Neural cell (in vitro differentiated cells): ENCODE measurements around the gene C1orf115. TPM values are rescaled to one million over a fixed set of nuclear protein-coding genes. Genes with fewer than 3 reads are reported as not detected.

Experiments
- H2AFZ ChIP-seq: fragments of 200-600, 300-800 bp; sonication (generic), shearing (Covaris generic); 2 replicates; pipeline ENCODE4 v1.6.0; 2014; ENCODE audit warnings: low read depth, mild to moderate bottlenecking, antibody characterized with exemption, low read length, moderate library complexity
- H3F3A ChIP-seq: fragments of 200-600 bp; shearing (Covaris generic); 2 replicates; pipeline ENCODE4 v1.6.1; 2016; ENCODE audit warnings: mild to moderate bottlenecking, moderate library complexity, mixed read lengths, antibody characterized with exemption, low read length; ENCODE audit not compliant: insufficient read depth, poor library complexity, severe bottlenecking
- H3K27ac ChIP-seq: fragments of 200-600, 300-800 bp; sonication (generic), shearing (Covaris generic); 2 replicates; pipeline ENCODE4 v1.5.1; 2014; ENCODE audit warnings: mild to moderate bottlenecking, low read length, moderate library complexity
- H3K27me3 ChIP-seq: fragments of 300-800, 200-600 bp; sonication (generic), shearing (Covaris generic); 2 replicates; pipeline ENCODE4 v1.6.0; 2014; ENCODE audit warnings: mild to moderate bottlenecking, low read depth, low read length, moderate library complexity; ENCODE audit not compliant: insufficient read depth
- H3K36me3 ChIP-seq: fragments of 300-800, 200-600 bp; sonication (generic), shearing (Covaris generic); 2 replicates; pipeline ENCODE4 v1.5.1; 2014; ENCODE audit warnings: mild to moderate bottlenecking, antibody characterized with exemption, low read length, moderate library complexity; ENCODE audit not compliant: insufficient read depth
- H3K4me2 ChIP-seq: fragments of 300-800, 200-600 bp; sonication (generic), shearing (Covaris generic); 2 replicates; pipeline ENCODE4 v1.6.0; 2014; ENCODE audit warnings: mild to moderate bottlenecking, low read length
- H3K4me3 ChIP-seq: fragments of 300-800, 200-600 bp; sonication (generic), shearing (Covaris generic); 2 replicates; pipeline ENCODE4 v1.5.1; 2014; ENCODE audit warnings: mild to moderate bottlenecking, low read length, moderate library complexity
- H3K79me2 ChIP-seq: fragments of 200-600 bp; shearing (Covaris generic); replicated peaks from 2 replicates; pipeline ENCODE4 v1.6.0; 2014; ENCODE audit warnings: mild to moderate bottlenecking, low read length, moderate library complexity; ENCODE audit not compliant: insufficient read depth
- H3K9ac ChIP-seq: fragments of 300-800, 200-600 bp; sonication (generic), shearing (Covaris generic); 2 replicates; pipeline ENCODE4 v1.6.1; 2016; ENCODE audit warnings: mild to moderate bottlenecking, low read length, mixed read lengths
- H3K9me2 ChIP-seq: fragments of 200-600 bp; shearing (Covaris generic); 2 replicates; pipeline ENCODE4 v1.6.1; 2016; ENCODE audit warnings: mild to moderate bottlenecking, low read length, mixed read lengths; ENCODE audit not compliant: insufficient read depth
- H3K9me3 ChIP-seq: fragments of 200-600, 300-800 bp; sonication (generic), shearing (Covaris generic); 2 replicates; pipeline ENCODE4 v1.6.1; 2016; ENCODE audit warnings: mild to moderate bottlenecking, mixed run types, low read length, moderate library complexity, mixed read lengths
- H4K20me1 ChIP-seq: fragments of 200-600 bp; shearing (Covaris generic); 2 replicates; pipeline ENCODE4 v1.6.1; 2016; ENCODE audit warnings: mild to moderate bottlenecking, mixed run types; ENCODE audit not compliant: insufficient read depth
- EP300 ChIP-seq: fragments of 450-650 bp; conservative IDR thresholded peaks from 2 replicates; pipeline ENCODE4 v1.6.1; 2014; ENCODE audit warnings: antibody characterized with exemption, mild to moderate bottlenecking, moderate library complexity; ENCODE audit not compliant: poor library complexity, severe bottlenecking
- RAD21 ChIP-seq: fragments of 450-650 bp; conservative IDR thresholded peaks from 2 replicates; pipeline ENCODE4 v1.6.1; 2014; ENCODE audit warnings: antibody characterized with exemption, mild to moderate bottlenecking, moderate library complexity
- SMC3 ChIP-seq: fragments of 450-650 bp; conservative IDR thresholded peaks from 2 replicates; pipeline ENCODE4 v1.6.1; 2014; ENCODE audit warnings: antibody characterized with exemption, mild to moderate bottlenecking, moderate library complexity; ENCODE audit not compliant: poor library complexity
- TAF1 ChIP-seq: IDR thresholded peaks from 2 replicates; pipeline ENCODE4 v1.6.1; 2012; ENCODE audit warnings: low read depth
- polyA minus RNA-seq: library from RNA; depleted of rRNA, polyadenylated mRNA; stranded (reverse); fragments of >200 nt; gene quantifications from 2 replicates; pipeline ENCODE4 v1.2.3, GENCODE V29; 2014
- polyA plus RNA-seq: library from polyadenylated mRNA; depleted of rRNA; stranded (reverse); fragments of >200 nt; gene quantifications from 2 replicates; pipeline ENCODE4 v1.2.3, GENCODE V29; 2014
- TF ChIP-seq, protein P1 (sequence below): fragments of 450-650 bp; IDR thresholded peaks from 2 replicates; pipeline ENCODE4 v1.5.1; 2014; ENCODE audit warnings: antibody characterized with exemption, mild to moderate bottlenecking, moderate library complexity; ENCODE audit not compliant: poor library complexity, severe bottlenecking
- TF ChIP-seq, protein P2 (sequence below): IDR thresholded peaks from 2 replicates; pipeline ENCODE4 v1.6.1; 2012; ENCODE audit warnings: borderline replicate concordance

C1orf115 gene, protein sequence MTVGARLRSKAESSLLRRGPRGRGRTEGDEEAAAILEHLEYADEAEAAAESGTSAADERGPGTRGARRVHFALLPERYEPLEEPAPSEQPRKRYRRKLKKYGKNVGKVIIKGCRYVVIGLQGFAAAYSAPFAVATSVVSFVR
- polyA plus RNA-seq (0.42 and 0.88 TPM in 2 replicates), polyA minus RNA-seq (0.73 and 0.81 TPM in 2 replicates)

DNA sequence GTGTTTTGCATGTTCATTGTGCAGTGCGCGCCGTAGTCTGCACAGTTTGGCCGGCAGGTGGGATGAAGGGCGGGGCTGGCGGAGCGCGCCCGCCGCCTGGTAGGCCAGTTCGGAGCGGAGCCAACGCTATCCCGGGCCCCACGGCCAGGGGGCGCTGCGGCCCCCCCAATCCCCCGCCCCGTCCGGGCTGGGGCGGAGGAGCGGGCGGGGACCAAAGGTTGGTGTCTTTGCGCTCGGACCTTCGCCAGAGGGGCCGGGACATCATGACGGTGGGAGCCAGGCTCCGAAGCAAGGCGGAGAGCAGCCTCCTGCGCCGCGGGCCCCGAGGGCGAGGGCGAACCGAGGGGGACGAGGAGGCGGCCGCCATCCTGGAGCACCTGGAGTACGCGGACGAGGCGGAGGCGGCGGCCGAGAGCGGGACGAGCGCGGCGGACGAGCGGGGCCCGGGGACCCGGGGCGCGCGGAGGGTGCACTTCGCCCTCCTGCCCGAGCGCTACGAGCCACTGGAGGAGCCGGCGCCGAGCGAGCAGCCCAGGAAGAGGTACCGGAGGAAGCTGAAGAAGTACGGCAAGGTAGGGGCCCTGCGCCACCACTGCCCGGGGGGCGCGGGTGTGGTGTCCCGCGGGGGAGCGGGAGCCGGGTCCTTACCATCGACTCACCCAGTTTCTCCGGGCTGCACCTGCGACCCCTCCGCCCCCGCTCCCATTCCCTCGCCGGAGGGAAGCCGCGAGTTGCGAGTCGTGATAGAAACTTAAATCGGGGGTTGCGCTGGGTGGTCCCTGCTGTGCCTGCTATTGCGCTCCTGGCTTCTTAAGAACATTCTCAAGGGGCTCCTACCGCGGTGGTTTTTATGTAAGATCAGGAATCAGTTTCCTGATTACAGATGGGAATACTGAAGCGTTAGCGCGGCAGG is at the start of gene C1orf115:
Gene C1orf115 (plus strand): TSS at position 224 of the 913 bp plus-strand sequence. CDS start 40 bp downstream, at position 264.
- Histone ChIP-seq H3K9me2 (no peaks in the 10 kb centered on the region), H3K79me2 (no peaks in the 10 kb centered on the region), H4K20me1 (no peaks in the 10 kb centered on the region), H3K9me3 (no peaks in the 10 kb centered on the region), H2AFZ (no peak within 1 kb of the TSS), H3K9ac (peak within 1 kb of the TSS; percentile 28), H3K27ac (no peak within 1 kb of the TSS), H3F3A (no peaks in the 10 kb centered on the region), H3K36me3 (no peaks in the 10 kb centered on the region), H3K27me3 (peaks cover 30% of the 10 kb centered on the region), H3K4me2 (no peak within 1 kb of the TSS), H3K4me3 (peak within 1 kb of the TSS; percentile 69)
- TF ChIP-seq EP300 = no peak
- TF ChIP-seq SMC3 = peak; percentile 64
- TF ChIP-seq, protein P1, sequence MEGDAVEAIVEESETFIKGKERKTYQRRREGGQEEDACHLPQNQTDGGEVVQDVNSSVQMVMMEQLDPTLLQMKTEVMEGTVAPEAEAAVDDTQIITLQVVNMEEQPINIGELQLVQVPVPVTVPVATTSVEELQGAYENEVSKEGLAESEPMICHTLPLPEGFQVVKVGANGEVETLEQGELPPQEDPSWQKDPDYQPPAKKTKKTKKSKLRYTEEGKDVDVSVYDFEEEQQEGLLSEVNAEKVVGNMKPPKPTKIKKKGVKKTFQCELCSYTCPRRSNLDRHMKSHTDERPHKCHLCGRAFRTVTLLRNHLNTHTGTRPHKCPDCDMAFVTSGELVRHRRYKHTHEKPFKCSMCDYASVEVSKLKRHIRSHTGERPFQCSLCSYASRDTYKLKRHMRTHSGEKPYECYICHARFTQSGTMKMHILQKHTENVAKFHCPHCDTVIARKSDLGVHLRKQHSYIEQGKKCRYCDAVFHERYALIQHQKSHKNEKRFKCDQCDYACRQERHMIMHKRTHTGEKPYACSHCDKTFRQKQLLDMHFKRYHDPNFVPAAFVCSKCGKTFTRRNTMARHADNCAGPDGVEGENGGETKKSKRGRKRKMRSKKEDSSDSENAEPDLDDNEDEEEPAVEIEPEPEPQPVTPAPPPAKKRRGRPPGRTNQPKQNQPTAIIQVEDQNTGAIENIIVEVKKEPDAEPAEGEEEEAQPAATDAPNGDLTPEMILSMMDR = peak; percentile 95
- TF ChIP-seq RAD21 = peak; percentile 46
- no peak for TF ChIP-seq TAF1

DNA sequence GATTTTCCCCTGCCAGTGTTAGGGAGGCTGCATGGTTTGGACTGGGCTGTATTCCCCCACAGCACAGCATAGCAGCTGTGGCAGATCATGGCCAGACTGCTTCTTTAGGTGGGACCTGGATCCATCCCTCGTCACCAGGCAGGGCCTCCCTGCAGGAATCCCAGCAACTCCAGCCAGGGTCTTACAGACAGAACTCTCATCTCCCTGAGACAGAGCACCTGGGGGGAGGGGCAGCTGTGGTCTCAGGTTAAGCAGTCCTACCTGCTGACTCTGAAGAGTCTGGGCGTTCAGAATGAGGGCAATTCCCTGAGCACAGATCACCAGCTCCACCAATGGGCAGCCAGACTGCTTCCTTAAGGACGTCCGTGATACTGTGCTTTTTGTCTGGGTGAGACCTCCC is 47.9 kb upstream of the C1orf115 start:
- Histone ChIP-seq H3K36me3 (peaks cover 5% of the 10 kb centered on the region), H3K9me3 (no peaks in the 10 kb centered on the region), H3K9ac (no peak overlapping the region)

More for the DNA sequence above, 47.9 kb upstream of the C1orf115 start:
- H3K79me2 ChIP-seq = no peaks in the 10 kb centered on the region
- no peak overlapping the region for H3K4me2 ChIP-seq
- H4K20me1 ChIP-seq = no peaks in the 10 kb centered on the region
- TF ChIP-seq, protein P2, sequence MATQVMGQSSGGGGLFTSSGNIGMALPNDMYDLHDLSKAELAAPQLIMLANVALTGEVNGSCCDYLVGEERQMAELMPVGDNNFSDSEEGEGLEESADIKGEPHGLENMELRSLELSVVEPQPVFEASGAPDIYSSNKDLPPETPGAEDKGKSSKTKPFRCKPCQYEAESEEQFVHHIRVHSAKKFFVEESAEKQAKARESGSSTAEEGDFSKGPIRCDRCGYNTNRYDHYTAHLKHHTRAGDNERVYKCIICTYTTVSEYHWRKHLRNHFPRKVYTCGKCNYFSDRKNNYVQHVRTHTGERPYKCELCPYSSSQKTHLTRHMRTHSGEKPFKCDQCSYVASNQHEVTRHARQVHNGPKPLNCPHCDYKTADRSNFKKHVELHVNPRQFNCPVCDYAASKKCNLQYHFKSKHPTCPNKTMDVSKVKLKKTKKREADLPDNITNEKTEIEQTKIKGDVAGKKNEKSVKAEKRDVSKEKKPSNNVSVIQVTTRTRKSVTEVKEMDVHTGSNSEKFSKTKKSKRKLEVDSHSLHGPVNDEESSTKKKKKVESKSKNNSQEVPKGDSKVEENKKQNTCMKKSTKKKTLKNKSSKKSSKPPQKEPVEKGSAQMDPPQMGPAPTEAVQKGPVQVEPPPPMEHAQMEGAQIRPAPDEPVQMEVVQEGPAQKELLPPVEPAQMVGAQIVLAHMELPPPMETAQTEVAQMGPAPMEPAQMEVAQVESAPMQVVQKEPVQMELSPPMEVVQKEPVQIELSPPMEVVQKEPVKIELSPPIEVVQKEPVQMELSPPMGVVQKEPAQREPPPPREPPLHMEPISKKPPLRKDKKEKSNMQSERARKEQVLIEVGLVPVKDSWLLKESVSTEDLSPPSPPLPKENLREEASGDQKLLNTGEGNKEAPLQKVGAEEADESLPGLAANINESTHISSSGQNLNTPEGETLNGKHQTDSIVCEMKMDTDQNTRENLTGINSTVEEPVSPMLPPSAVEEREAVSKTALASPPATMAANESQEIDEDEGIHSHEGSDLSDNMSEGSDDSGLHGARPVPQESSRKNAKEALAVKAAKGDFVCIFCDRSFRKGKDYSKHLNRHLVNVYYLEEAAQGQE = no peak
- H3K4me3 ChIP-seq = no peak overlapping the region
- no peaks in the 10 kb centered on the region for H3K27me3 ChIP-seq
- H2AFZ ChIP-seq = no peak overlapping the region
- H3K27ac ChIP-seq = no peak overlapping the region
- no peaks in the 10 kb centered on the region for H3K9me2 ChIP-seq
- no peaks in the 10 kb centered on the region for H3F3A ChIP-seq
